Kidney (tissue), 22 donors: Measurements from ENCODE around the gene LRRC66. TPM values are rescaled to one million over a fixed set of nuclear protein-coding genes. Genes with fewer than 3 reads are reported as not detected.

ENCODE experiments used
- DNase-seq, 5 donors: peaks; one replicate each; pipeline ENCODE4 v3.0.0-alpha.2; 2013 to 2020
- FAIRE-seq: peaks from 2 replicates; lab custom pipeline; 2012; peaks lifted over from hg19 to GRCh38; lab: Jason Lieb, UNC
- H3K27ac ChIP-seq, 2 donors: one replicate each; pipeline ENCODE4 v1.7.0; 2013; ENCODE audit warnings: low read depth in 2 of 2, low read length in 2 of 2, inconsistent platforms in 1 of 2
- H3K27me3 ChIP-seq: one replicate; pipeline ENCODE4 v1.7.1; 2013; ENCODE audit warnings: low read length, inconsistent platforms; ENCODE audit not compliant: control insufficient read depth, insufficient read depth
- H3K36me3 ChIP-seq, 3 donors: one replicate each; pipeline versions ENCODE4 v1.7.0 to v1.7.1; 2013; ENCODE audit warnings: low read length in 3 of 3, control low read depth in 1 of 3, inconsistent platforms in 1 of 3; ENCODE audit not compliant: insufficient read depth in 3 of 3, control insufficient read depth in 2 of 3
- H3K4me1 ChIP-seq, 3 donors: one replicate each; pipeline versions ENCODE4 v1.7.0 to v1.7.1; 2013; ENCODE audit warnings: low read length in 3 of 3, inconsistent platforms in 1 of 3, low read depth in 1 of 3; ENCODE audit not compliant: control insufficient read depth in 2 of 3, insufficient read depth in 2 of 3
- H3K4me3 ChIP-seq, 3 donors: one replicate each; pipeline versions ENCODE4 v1.7.0 to v1.8.1; 2013; ENCODE audit warnings: low read length in 3 of 3, control low read depth in 1 of 3, inconsistent platforms in 1 of 3
- H3K9ac ChIP-seq, 3 donors: one replicate each; pipeline versions ENCODE4 v1.7.0 to v1.7.1; 2013; ENCODE audit warnings: low read length in 3 of 3, control low read depth in 1 of 3, inconsistent platforms in 1 of 3
- H3K9me3 ChIP-seq, 3 donors: one replicate each; pipeline versions ENCODE4 v1.7.0 to v1.7.1; 2013; ENCODE audit warnings: low read length in 3 of 3, control low read depth in 1 of 3, inconsistent platforms in 1 of 3; ENCODE audit not compliant: control insufficient read depth in 2 of 3, insufficient read depth in 1 of 3
- intact Hi-C: fragments of 100-400 bp; cut with DNase I; formaldehyde crosslinking; loops from one replicate; pipeline ENCODE4 v1.11.1; 2022
- long read RNA-seq, 10 donors: library from polyadenylated mRNA in 1 of 10; unstranded in 1 of 10; transcript quantifications; one replicate each; pipeline ENCODE4 v2.0.0 and lab custom pipeline, GENCODE V29; 2021 to 2026
- polyA plus RNA-seq: library from polyadenylated mRNA; stranded (reverse); fragments of 350-450 nt; fragmentation: Illumina TruSeq; extraction: RNeasy Lipid Tissue Mini Kit (QIAGEN cat#74804); gene quantifications from one replicate; pipeline ENCODE4 v1.2.3, GENCODE V29; 2014; ENCODE audit warnings: low read depth, low replicate concordance; ENCODE audit not compliant: insufficient read depth
- total RNA-seq: library from RNA; stranded (reverse); fragmentation: NEBNext Ultra II Directional; extraction: Animal tissue kit (Norgen Biotek cat#: 25700); gene quantifications from one replicate; pipeline ENCODE4 v1.2.1, GENCODE V29; 2021
- TF ChIP-seq, protein P1 (sequence below): IDR thresholded peaks from 3 replicates; pipeline ENCODE4 v1.5.1; 2012; ENCODE audit warnings: mild to moderate bottlenecking, moderate library complexity, borderline replicate concordance; ENCODE audit not compliant: insufficient read depth; ENCODE audit errors: extremely low read depth
- donor health status: control.
- donor health status: control.
- donor health status: control.
- donor health status: control.
- donor health status: control.
- donor health status: DM: yes; HTN: yes; CAD: no.
- donor health status: Normal renal cell carcinoma (clear cell type).

Gene LRRC66, protein sequence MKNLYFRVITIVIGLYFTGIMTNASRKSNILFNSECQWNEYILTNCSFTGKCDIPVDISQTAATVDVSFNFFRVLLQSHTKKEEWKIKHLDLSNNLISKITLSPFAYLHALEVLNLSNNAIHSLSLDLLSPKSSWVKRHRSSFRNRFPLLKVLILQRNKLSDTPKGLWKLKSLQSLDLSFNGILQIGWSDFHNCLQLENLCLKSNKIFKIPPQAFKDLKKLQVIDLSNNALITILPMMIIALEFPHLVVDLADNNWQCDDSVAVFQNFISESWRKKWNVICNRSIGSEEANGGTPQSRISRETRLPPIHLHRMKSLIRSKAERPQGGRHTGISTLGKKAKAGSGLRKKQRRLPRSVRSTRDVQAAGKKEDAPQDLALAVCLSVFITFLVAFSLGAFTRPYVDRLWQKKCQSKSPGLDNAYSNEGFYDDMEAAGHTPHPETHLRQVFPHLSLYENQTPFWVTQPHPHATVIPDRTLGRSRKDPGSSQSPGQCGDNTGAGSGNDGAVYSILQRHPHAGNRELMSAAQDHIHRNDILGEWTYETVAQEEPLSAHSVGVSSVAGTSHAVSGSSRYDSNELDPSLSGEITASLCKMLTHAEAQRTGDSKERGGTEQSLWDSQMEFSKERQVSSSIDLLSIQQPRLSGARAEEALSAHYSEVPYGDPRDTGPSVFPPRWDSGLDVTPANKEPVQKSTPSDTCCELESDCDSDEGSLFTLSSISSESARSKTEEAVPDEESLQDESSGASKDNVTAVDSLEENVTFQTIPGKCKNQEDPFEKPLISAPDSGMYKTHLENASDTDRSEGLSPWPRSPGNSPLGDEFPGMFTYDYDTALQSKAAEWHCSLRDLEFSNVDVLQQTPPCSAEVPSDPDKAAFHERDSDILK
- total RNA-seq = 0.44 TPM
- 0.45 TPM for polyA plus RNA-seq
- long read RNA-seq, donor 1 = 0 reads
- long read RNA-seq, donor 2 = 0 reads
- long read RNA-seq, donor 3 = 0 reads
- long read RNA-seq, donor 4 = 0 reads
- long read RNA-seq, donor 5 = 0 reads
- long read RNA-seq, donor 6 = 0 reads
- long read RNA-seq, donor 7 = 0 reads
- long read RNA-seq, donor 8 = 0 reads
- long read RNA-seq, donor 9 = 0 reads
- long read RNA-seq, donor 10 = 0 reads

DNA sequence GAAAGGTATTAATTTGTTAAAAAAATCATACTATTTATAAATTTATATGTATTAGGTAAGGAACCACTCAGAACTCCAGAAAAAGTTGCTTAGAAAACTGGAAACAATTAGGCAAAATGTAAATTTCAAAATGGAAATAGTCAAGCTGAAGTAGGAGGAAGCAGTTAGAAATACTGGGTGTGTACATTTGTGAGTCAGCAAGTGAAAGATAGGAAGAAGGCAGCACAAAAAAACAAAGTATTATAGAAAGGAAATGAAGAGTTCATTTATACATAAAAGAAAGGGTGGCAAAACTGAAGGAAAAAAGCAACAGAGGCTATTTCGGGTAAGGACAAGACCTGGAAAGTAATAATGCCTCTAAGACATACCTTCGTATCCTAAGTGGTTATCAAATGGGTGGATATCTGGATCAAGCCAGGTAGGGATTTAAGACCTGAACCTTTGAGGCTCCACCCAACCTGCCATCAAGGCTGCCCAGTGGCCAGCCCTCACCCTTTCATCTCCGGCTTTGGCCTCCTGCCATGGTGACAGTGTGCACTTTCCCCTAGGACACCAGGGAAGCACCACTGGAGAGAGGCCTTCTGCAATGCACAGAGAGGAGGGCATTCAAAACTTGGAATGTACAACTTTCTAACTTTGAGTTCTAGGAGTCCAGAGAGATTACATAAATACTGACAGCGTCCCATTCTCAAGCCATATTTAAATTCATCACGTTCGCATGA is at the start of gene LRRC66:
LRRC66 (minus strand) TSS at position 428 of the 722 bp plus-strand sequence. CDS start 2,750 bp downstream, outside the sequence.
- no peak for FAIRE-seq
- Histone ChIP-seq H3K4me1 (peaks cover 0 to 3% (median 0%) of the 10 kb centered on the region in 3 donors), H3K9ac (no peak within 1 kb of the TSS), H3K27me3 (no peaks in the 10 kb centered on the region), H3K27ac (no peak within 1 kb of the TSS), H3K36me3 (peaks cover 0 to 3% (median 2%) of the 10 kb centered on the region in 3 donors), H3K9me3 (no peaks in the 10 kb centered on the region), H3K4me3 (no peak within 1 kb of the TSS)
- intact Hi-C loops = no loop called here
- no peak for DNase-seq
- TF ChIP-seq, protein P1, sequence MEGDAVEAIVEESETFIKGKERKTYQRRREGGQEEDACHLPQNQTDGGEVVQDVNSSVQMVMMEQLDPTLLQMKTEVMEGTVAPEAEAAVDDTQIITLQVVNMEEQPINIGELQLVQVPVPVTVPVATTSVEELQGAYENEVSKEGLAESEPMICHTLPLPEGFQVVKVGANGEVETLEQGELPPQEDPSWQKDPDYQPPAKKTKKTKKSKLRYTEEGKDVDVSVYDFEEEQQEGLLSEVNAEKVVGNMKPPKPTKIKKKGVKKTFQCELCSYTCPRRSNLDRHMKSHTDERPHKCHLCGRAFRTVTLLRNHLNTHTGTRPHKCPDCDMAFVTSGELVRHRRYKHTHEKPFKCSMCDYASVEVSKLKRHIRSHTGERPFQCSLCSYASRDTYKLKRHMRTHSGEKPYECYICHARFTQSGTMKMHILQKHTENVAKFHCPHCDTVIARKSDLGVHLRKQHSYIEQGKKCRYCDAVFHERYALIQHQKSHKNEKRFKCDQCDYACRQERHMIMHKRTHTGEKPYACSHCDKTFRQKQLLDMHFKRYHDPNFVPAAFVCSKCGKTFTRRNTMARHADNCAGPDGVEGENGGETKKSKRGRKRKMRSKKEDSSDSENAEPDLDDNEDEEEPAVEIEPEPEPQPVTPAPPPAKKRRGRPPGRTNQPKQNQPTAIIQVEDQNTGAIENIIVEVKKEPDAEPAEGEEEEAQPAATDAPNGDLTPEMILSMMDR = no peak

DNA sequence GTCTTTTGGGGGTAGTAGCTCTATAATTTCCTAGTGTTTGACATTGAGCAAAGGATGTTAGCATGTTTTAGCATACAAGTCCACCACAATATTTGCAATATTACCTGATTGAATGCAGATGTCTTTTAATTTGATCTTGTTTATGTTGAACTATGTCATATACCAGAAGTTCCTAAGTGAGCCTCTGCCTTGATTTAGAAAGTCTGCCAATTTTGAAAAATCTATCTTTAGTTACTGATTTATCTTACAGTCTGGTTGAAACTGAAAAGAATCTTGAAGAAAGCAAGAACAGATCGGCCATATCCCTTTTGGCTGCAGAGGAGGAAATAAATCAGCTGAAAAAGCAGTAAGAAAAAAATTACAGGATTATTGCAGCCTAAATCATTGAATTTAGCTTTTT is 49.4 kb upstream of the LRRC66 start:
- no peak overlapping the region for H3K27ac ChIP-seq
- H3K9ac ChIP-seq = no peak overlapping the region
- no peaks in the 10 kb centered on the region for H3K4me1 ChIP-seq
- intact Hi-C loops = no loop called here
- TF ChIP-seq, protein P1 = no peak
- no peaks in the 10 kb centered on the region for H3K27me3 ChIP-seq
- no peaks in the 10 kb centered on the region for H3K36me3 ChIP-seq
- no peak for DNase-seq
- no peak overlapping the region for H3K4me3 ChIP-seq
- FAIRE-seq = no peak
- H3K9me3 ChIP-seq = no peaks in the 10 kb centered on the region

DNA sequence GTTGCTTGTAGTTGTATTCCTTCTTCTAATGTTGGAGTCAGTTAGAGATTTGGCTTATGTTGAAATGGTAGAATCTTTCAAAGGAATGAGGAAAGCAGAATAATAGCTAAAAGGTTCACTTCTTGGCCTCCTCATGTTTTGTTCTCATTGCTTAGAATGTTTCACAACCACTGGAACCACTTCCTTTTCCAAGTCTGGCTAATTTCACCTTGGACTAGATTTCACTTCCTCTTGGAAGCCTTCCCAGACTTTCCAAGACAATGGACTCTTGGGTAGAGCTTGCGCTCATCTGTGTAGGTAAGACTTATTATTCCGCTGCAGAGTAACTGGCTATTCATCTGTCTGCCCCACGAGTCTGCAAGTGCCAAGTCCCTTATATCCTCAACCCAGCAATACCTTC is 39.2 kb upstream of the LRRC66 start:
- Histone ChIP-seq H3K4me1 (peaks cover 0 to 5% (median 0%) of the 10 kb centered on the region in 3 donors), H3K27ac (no peak overlapping the region), H3K9me3 (no peaks in the 10 kb centered on the region), H3K36me3 (no peaks in the 10 kb centered on the region), H3K4me3 (no peak overlapping the region), H3K9ac (no peak overlapping the region), H3K27me3 (no peaks in the 10 kb centered on the region)
- DNase-seq (peak in 1 of 5 donors; percentile 45), FAIRE-seq (no peak)
- intact Hi-C loops = no loop called here
- TF ChIP-seq, protein P1 = no peak
